SJSA1 (cell line): Measurements from ENCODE around the gene GPN3. TPM values are rescaled to one million over a fixed set of nuclear protein-coding genes. Genes with fewer than 3 reads are reported as not detected.
"Not testable (repeated sequence)": the region's sequence is repeated elsewhere in the genome, so short reads cannot be mapped to it uniquely, and the experiment has no call there.

ENCODE experiments used
- DNase-seq, 2 experiments: peaks; one replicate each; pipeline ENCODE4 v3.0.0-alpha.2; 2015 to 2020; ENCODE audit warnings: low spot score in 2 of 2, low read depth in 1 of 2
- H3K27ac ChIP-seq: fragments of 250-450 bp; sonication (Bioruptor Pico); 2 replicates; pipeline ENCODE4 v1.5.1; 2020; ENCODE audit warnings: mild to moderate bottlenecking, moderate library complexity
- H3K27me3 ChIP-seq: fragments of 250-450 bp; sonication (Bioruptor Pico); replicated peaks from 2 replicates; pipeline ENCODE4 v1.5.1; 2020; ENCODE audit warnings: mild to moderate bottlenecking, moderate library complexity
- H3K36me3 ChIP-seq: fragments of 250-450 bp; sonication (Bioruptor Pico); 2 replicates; pipeline ENCODE4 v1.5.1; 2020; ENCODE audit warnings: mild to moderate bottlenecking
- H3K4me1 ChIP-seq: fragments of 250-450 bp; sonication (Bioruptor Pico); replicated peaks from 2 replicates; pipeline ENCODE4 v1.6.1; 2021; ENCODE audit warnings: mild to moderate bottlenecking
- H3K4me3 ChIP-seq: fragments of 250-450 bp; sonication (Bioruptor Pico); 2 replicates; pipeline ENCODE4 v1.5.1; 2020; ENCODE audit warnings: mild to moderate bottlenecking
- H3K9me3 ChIP-seq: fragments of 250-450 bp; sonication (Bioruptor Pico); replicated peaks from 2 replicates; pipeline ENCODE4 v1.5.1; 2020; ENCODE audit warnings: mild to moderate bottlenecking
- total RNA-seq: library from RNA; depleted of rRNA; stranded (reverse); fragments of >200 nt; shearing (Covaris generic); gene quantifications from 2 replicates; pipeline ENCODE4 v1.2.3, GENCODE V29; 2014

Gene GPN3
- total RNA-seq, 1 experiment from 2014 or later: 40.4 TPM

DNA sequence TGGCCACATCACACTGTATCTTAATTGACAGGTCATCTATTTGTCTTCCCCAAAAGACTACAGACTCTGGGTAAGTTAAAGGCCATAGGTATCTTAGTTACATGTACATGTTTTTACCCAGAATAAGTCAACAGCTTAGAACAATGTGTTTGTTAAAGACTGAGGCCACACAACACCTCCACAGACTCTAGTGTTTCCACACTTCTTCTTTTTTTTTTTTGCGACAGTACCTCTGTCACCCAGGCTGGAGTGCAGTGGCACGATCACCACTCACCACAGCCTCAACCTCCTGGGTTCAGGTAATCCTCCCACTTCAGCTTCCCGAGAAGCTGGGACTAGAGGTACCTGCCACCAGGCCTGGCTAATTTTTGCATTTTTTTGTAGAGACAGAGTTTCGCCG lies 1.3 kb downstream of the GPN3 start:
- Histone ChIP-seq H3K4me3 (no peak overlapping the region; the same call in 1 of the 2 replicates), H3K9me3 (no peaks in the 10 kb centered on the region), H3K27me3 (no peaks in the 10 kb centered on the region), H3K36me3 (peaks cover 16% of the 10 kb centered on the region), H3K27ac (no peak overlapping the region), H3K4me1 (peaks cover 15% of the 10 kb centered on the region; the same call in 1 of the 2 replicates)
- DNase-seq: no peak

DNA sequence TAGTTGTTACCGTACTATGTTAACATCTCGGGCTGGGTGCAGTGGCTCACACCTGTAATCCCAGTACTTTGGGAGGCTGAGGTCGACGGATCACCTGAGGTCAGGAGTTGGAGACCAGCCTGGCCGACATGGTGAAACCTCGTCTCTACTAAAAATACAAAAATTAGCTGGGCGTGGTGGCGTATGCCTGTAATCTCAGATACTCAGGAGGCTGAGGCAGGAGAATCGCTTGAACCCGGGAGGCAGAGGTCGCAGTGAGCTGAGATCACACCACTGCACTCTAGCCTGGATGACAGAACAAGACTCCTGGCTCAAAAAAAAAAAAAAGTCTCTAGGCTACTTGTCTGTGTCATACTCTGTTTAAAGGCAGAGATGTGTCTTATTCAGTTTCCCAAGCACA lies 2.3 kb downstream of the GPN3 start:
- H3K36me3 ChIP-seq: peaks cover 19% of the 10 kb centered on the region
- H3K27me3 ChIP-seq, H3K9me3 ChIP-seq, DNase-seq, H3K4me3 ChIP-seq, H3K27ac ChIP-seq: not testable (repeated sequence)
- H3K4me1 ChIP-seq: peaks cover 15% of the 10 kb centered on the region; the same call in 1 of the 2 replicates

DNA sequence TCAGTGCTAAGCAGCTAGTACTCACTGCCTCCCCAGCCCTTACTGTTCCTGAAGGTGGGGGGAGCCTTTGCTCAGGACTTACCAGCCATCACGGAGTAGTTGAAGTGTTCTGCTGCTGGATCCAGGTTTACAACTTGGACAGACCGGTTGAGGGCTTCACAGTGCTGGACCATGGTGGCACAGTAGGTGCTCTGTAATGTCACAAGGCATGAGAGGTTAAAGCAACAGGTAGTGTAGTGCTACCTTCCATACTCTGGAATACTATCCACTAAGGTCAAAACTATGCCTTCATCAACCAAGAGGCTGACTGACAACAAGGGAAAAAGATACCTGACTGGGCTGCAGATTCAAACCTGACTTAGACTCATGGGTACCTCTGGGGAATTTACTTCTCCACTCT lies 3.0 kb downstream of the GPN3 start:
- H3K9me3 ChIP-seq: no peaks in the 10 kb centered on the region
- peaks cover 24% of the 10 kb centered on the region for H3K36me3 ChIP-seq
- H3K4me1 ChIP-seq: peaks cover 15% of the 10 kb centered on the region; the same call in 1 of the 2 replicates
- no peak overlapping the region for H3K4me3 ChIP-seq
- H3K27me3 ChIP-seq: no peaks in the 10 kb centered on the region
- DNase-seq: no peak
- H3K27ac ChIP-seq: no peak overlapping the region

DNA sequence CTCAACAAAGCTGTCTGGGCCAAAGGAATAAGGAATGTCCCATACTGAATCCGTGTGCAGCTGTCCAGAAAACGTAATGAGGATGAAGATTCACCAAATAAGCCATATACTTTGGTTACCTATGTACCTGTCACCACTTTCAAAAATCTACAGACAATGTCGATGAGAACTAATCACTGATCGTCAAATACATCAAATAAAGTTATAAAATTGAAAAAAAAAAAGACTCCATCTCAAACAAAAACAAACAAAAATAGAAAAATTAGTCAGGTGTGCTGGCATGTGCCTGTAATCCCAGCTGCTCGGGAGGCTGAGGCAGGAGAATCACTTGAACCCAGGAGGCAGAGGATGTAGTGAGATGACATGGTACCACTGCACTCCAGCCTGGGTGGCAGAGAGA lies 6.9 kb downstream of the GPN3 start:
- DNase-seq, H3K27ac ChIP-seq, H3K9me3 ChIP-seq, H3K27me3 ChIP-seq, H3K4me1 ChIP-seq, H3K4me3 ChIP-seq: not testable (repeated sequence)
- peaks cover 30% of the 10 kb centered on the region for H3K36me3 ChIP-seq

DNA sequence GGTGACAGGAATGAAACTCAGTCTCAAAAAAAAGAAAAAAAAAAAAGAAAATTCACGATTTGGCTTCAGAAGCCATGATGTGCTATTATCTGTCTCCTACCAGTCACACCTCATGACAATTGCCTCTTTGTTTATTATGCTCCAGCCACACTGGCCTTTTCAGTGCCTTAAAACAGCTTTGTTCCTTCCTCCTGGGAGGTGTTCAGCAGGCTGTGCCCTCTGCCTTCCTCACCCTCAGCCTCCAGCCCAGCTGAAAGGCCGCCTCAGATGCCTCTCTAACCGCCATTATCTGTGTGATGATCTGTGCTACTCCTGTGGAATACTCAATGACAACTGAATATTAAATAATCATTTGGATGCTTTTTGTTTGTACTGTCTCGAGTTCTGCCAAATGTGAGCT lies 9.3 kb downstream of the GPN3 start:
- Histone ChIP-seq H3K9me3 (no peaks in the 10 kb centered on the region), H3K4me1 (no peaks in the 10 kb centered on the region), H3K4me3 (no peak overlapping the region), H3K27ac (no peak overlapping the region), H3K36me3 (peaks cover 26% of the 10 kb centered on the region), H3K27me3 (no peaks in the 10 kb centered on the region)
- DNase-seq: no peak

DNA sequence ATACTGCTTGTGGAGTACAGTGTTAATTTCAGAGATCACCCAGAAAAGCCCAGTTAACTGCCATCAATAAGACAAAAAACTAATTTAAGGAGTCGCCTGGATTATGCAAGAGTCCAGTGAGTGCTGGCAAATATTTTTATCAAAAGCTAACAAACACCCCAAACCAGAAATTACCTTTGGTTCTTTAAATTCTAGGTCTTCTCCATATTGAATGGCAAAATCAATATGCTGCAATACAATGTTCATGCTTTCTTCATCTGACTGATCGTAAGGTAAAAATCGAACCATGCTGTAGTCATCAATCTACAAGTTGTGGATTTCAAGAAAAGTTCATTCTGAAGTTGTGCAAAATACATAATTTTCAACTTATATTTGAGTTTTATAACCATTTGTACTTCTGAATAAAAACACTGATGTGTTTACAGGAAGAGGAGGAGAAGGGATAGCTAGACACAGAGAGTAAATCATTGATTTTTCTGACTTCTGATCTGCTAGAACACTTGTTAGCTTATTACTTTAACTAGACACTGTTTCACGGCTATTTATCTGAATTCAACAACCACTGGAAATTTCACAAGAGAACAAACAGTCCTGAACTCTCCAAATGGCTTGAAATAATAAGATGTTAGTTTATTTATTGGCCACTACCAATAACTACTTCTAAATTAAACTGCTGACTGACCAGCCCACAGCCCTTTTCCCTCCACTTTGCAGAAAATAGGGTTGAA lies 14.3 kb downstream of the GPN3 start:
- no peak for DNase-seq
- peaks cover 33% of the 10 kb centered on the region for H3K36me3 ChIP-seq
- no peaks in the 10 kb centered on the region for H3K27me3 ChIP-seq
- no peak overlapping the region for H3K27ac ChIP-seq
- peaks cover 5% of the 10 kb centered on the region; the same call in 1 of the 2 replicates for H3K4me1 ChIP-seq
- H3K9me3 ChIP-seq: no peaks in the 10 kb centered on the region
- H3K4me3 ChIP-seq: no peak overlapping the region

DNA sequence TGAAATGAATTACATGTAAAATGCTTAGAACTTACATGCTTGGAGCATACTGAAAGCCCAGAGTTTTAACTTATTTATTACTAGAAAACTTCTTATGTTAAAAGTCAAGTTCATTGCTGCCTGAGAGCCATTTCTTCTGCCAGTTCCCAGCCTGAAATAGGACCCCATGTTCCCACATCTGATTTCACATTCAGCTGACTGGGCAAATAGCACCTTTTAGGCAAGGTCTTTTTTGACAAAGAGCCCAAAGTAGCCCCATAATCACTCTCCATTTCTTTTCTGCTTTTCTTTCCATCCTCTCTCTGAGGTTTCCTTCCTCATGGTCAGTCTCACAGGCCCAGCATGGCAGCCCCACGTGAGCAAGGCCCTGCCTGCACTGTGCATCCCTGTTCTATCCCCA lies 16.8 kb downstream of the GPN3 start:
- H3K27ac ChIP-seq: no peak overlapping the region
- no peak overlapping the region for H3K4me3 ChIP-seq
- no peaks in the 10 kb centered on the region for H3K9me3 ChIP-seq
- peaks cover 5% of the 10 kb centered on the region; the same call in 1 of the 2 replicates for H3K4me1 ChIP-seq
- DNase-seq: no peak
- H3K36me3 ChIP-seq: peaks cover 48% of the 10 kb centered on the region
- no peaks in the 10 kb centered on the region for H3K27me3 ChIP-seq

DNA sequence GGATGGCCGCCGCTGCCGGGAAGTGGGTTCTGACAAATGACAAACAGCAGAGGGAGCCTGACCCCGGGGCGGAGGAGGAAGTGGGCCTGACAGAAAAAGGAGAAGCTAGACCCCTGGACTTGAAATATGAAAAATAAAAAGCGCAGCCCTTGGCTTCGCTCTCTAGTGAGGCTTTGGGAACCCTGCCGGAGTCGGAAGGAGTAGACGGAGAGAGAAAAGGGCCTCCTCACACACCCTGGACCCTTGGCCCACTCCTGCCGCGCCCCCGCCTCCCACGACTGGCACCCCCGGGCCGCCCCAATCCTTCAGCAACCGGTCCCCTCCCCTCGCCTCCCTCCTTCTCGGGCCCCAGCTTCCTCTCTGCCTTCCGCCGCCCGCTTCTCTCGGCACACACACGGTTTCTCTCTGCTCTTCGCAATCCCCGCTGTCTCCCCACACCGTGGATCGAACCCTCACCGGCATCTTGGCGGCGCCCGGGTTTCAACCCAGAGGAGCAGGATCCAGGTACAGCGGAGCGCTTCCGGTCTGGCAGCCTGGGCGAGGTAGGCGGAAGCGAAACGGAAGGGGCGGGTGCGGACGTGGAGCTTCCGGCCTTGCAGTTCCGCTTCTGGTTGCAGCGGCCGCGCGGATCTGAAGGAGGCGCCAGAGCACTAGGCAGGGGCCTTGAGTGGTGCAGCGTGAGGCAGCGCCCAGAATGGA lies 18.1 kb downstream of the GPN3 start, which contains the start of gene ARPC3:
ARPC3 (minus strand) TSS at position 539 of the 699 bp plus-strand sequence; CDS start at position 462, 77 bp downstream.
- peak within 1 kb of the TSS; percentile 72 for H3K4me3 ChIP-seq
- H3K36me3 ChIP-seq: peaks cover 45% of the 10 kb centered on the region
- no peaks in the 10 kb centered on the region for H3K9me3 ChIP-seq
- peak within 1 kb of the TSS; percentile 76 for H3K27ac ChIP-seq
- no peaks in the 10 kb centered on the region for H3K27me3 ChIP-seq
- H3K4me1 ChIP-seq: peaks cover 5% of the 10 kb centered on the region; the same call in 1 of the 2 replicates
- peak; percentile 92 for DNase-seq

DNA sequence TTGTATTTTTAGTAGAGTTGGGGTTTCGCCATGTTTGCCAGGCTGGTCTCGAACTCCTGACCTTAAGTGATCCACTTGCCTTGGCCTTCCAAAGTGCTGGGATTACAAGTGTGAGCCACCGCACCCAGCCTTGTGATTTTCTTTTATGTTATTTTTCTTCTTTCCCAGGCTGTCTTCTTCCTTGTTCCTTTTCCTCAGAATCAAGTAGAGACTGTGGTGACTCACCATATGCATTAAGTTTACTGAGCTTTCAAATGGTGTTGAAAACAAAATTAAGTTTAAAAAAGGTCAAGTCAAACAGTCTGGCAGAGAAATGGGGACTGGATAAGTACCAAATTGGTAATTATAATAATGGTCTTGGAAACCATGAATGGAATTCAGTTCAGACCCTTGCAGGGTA lies 23.6 kb downstream of the GPN3 start:
- Histone ChIP-seq H3K36me3 (peaks cover 75% of the 10 kb centered on the region), H3K27me3 (no peaks in the 10 kb centered on the region), H3K27ac (no peak overlapping the region), H3K9me3 (no peaks in the 10 kb centered on the region), H3K4me1 (peaks cover 5% of the 10 kb centered on the region; the same call in 1 of the 2 replicates), H3K4me3 (no peak overlapping the region)
- DNase-seq: no peak

DNA sequence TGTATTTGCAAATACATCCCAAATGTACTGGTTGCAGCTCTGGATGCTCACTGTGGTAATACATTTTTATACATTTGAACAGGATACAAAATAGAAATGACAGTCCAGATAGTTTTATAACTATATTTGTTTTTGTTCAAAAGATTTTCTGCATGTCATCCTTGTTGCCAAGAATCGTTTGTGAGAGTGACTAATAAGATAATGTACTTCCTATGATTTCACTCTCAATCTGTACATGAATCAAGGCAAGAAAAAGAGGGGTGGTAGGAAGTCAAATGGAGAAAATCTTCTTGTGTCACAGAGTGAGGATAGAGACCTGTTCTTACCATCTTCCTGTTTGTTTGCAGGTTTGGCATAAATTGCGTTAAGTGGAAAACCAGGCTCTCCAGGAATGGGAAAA lies 31.8 kb downstream of the GPN3 start:
- Histone ChIP-seq H3K9me3 (no peaks in the 10 kb centered on the region), H3K4me1 (no peaks in the 10 kb centered on the region), H3K36me3 (peaks cover 59% of the 10 kb centered on the region), H3K27me3 (no peaks in the 10 kb centered on the region), H3K27ac (no peak overlapping the region), H3K4me3 (no peak overlapping the region)
- no peak for DNase-seq

DNA sequence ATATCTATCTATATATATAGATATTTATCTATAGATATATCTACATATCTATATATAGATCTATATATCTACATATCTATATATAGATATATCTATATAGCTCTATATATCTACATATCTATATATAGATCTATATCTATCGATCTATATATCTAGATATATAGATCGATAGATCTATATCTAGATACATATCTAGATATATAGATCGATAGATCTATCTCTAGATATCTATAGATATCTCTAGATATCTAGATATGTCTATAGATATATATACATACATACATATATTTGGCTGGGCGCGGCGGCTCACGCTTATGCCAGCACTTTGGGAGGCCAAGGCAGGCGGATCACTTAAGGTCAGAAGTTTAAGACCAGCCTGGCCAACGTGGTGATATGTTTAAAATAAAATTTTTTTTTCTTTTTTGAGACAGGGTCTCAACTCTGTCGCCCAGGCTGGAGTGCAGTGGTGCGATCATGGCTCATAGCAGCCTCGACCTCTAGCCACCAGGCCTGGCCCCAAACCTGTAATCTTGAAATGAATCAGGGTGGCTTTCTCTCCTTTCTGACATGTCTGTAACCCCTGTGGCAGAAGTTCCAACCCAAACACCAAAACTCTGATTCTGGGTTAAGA lies 36.0 kb downstream of the GPN3 start:
- no peaks in the 10 kb centered on the region for H3K4me1 ChIP-seq
- no peak for DNase-seq
- H3K27ac ChIP-seq: no peak overlapping the region; the same call in 1 of the 2 replicates
- H3K4me3 ChIP-seq: no peak overlapping the region; the same call in 1 of the 2 replicates
- H3K9me3 ChIP-seq: no peaks in the 10 kb centered on the region
- H3K27me3 ChIP-seq: no peaks in the 10 kb centered on the region
- H3K36me3 ChIP-seq: peaks cover 25% of the 10 kb centered on the region

DNA sequence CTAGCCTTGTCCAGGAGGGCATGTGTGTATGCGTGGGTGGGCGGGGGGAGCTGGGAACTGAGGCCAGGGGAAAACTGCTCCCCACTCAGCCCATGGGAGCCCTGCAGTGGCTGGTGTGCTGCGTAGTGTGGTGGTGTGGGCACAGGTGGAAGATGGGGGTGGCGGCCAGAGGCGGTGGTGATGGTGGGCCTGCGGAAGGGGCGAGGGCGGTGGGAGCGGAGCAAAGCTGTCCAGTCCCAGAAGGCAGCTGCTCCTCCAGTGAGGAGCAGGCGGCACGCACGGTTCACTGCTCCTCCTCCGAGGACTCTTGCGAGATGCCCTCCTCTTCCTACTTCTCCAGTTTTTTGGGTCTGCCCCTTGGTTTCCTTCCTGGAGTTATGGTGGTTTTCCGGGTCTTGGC lies 38.4 kb downstream of the GPN3 start:
- H3K9me3 ChIP-seq, H3K4me1 ChIP-seq, DNase-seq: not testable (repeated sequence)

DNA sequence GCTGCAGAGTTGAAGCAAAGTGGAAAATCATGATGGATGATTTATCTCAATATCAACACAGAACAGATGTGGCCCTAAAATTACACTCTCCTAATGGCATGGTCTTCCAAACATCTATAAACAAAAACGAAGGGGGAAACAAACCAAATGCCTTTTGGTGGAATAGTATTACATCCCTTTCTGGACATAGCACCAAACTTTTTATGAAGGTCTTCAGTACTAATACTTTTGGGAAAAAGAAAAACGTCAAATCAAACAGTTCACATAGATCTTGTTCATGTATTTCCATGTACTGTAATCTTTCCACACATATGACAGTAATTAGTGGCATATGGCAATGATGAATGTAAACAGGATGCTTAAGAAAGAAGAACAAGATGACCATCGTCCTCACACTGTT lies 41.7 kb downstream of the GPN3 start:
- no peaks in the 10 kb centered on the region for H3K9me3 ChIP-seq
- H3K36me3 ChIP-seq: no peaks in the 10 kb centered on the region
- H3K4me1 ChIP-seq: no peaks in the 10 kb centered on the region
- H3K4me3 ChIP-seq: no peak overlapping the region
- H3K27me3 ChIP-seq: no peaks in the 10 kb centered on the region
- no peak for DNase-seq
- H3K27ac ChIP-seq: no peak overlapping the region

More for the DNA sequence above, 38.4 kb downstream of the GPN3 start:
- not testable (repeated sequence) for H3K36me3 ChIP-seq, H3K27ac ChIP-seq, H3K4me3 ChIP-seq, H3K27me3 ChIP-seq

DNA sequence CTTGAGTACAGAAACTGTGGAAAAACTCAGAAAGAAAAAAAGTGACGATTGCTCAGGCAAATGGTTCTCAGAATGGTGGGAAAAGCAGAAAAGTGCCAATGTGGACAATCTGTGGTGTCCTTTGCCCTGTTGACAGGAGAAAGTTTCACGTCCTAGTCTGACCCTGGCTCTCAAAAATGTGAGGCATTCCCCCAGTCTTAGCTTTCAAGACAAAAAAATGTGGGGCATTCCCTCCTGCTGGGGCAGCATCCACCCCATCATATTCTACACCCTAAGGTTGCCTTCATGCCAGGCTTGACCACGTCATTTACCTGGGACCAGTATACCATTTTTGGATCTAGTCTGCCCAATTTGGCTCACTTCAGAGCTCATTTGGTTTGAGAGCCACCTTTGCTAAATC lies 43.8 kb downstream of the GPN3 start:
- Histone ChIP-seq H3K36me3 (no peaks in the 10 kb centered on the region), H3K27me3 (no peaks in the 10 kb centered on the region), H3K4me3 (no peak overlapping the region), H3K4me1 (no peaks in the 10 kb centered on the region), H3K9me3 (no peaks in the 10 kb centered on the region), H3K27ac (no peak overlapping the region)
- no peak for DNase-seq
